Keratinocyte (primary cell): ENCODE measurements around the gene NDEL1. TPM values are rescaled to one million over a fixed set of nuclear protein-coding genes. Genes with fewer than 3 reads are reported as not detected.

Source experiments
- DNase-seq: peaks from one replicate; pipeline ENCODE4 v3.0.0-alpha.2; 2011; ENCODE audit warnings: low read depth, missing footprints, low spot score
- FAIRE-seq: peaks from 2 replicates; lab custom pipeline; 2011; peaks lifted over from hg19 to GRCh38; lab: Jason Lieb, UNC
- H2AFZ ChIP-seq: 2 replicates; pipeline ENCODE4 v1.6.0; 2012; ENCODE audit warnings: low read length, control low read depth, inconsistent platforms; ENCODE audit not compliant: control insufficient read depth
- H3K27ac ChIP-seq: 2 replicates; pipeline ENCODE4 v1.5.1; 2011; ENCODE audit warnings: low read length; ENCODE audit not compliant: control insufficient read depth, insufficient read depth
- H3K27me3 ChIP-seq: 3 replicates; pipeline ENCODE4 v1.6.0; 2011; ENCODE audit warnings: low read length; ENCODE audit not compliant: control insufficient read depth, insufficient read depth; ENCODE audit errors: extremely low read depth
- H3K36me3 ChIP-seq, 2 experiments: 2 replicates in 1 of 2; 3 replicates in 1 of 2; pipeline ENCODE4 v1.5.1; 2011; ENCODE audit warnings: low read length in 2 of 2, mild to moderate bottlenecking in 1 of 2; ENCODE audit not compliant: control insufficient read depth in 2 of 2, insufficient read depth in 2 of 2; ENCODE audit errors: extremely low read depth in 1 of 2
- H3K4me1 ChIP-seq: 3 replicates; pipeline ENCODE4 v1.5.1; 2011; ENCODE audit warnings: low read length; ENCODE audit not compliant: control insufficient read depth, insufficient read depth; ENCODE audit errors: extremely low read depth
- H3K4me2 ChIP-seq: 3 replicates; pipeline ENCODE4 v1.6.0; 2011; ENCODE audit warnings: low read depth, low read length; ENCODE audit not compliant: control insufficient read depth, insufficient read depth; ENCODE audit errors: extremely low read depth
- H3K4me3 ChIP-seq, 3 experiments: fragments of 200-600 bp in 1 of 3; sonication (generic) in 1 of 3; 2 replicates in 2 of 3; 3 replicates in 1 of 3; pipeline ENCODE4 v1.5.1; 2011 to 2016; ENCODE audit warnings: low read length in 3 of 3, mild to moderate bottlenecking in 3 of 3, control low read depth in 2 of 3, inconsistent platforms in 1 of 3, low read depth in 1 of 3, mixed read lengths in 1 of 3, mixed run types in 1 of 3, moderate library complexity in 1 of 3; ENCODE audit not compliant: control insufficient read depth in 2 of 3, insufficient read depth in 2 of 3; ENCODE audit errors: extremely low read depth in 1 of 3
- H3K79me2 ChIP-seq: 2 replicates; pipeline ENCODE4 v1.6.0; 2012; ENCODE audit warnings: low read length; ENCODE audit not compliant: control insufficient read depth, insufficient read depth
- H3K9ac ChIP-seq: 3 replicates; pipeline ENCODE4 v1.6.0; 2011; ENCODE audit warnings: low read length; ENCODE audit not compliant: control insufficient read depth, insufficient read depth; ENCODE audit errors: extremely low read depth
- H3K9me1 ChIP-seq: 3 replicates; pipeline ENCODE4 v1.6.0; 2011; ENCODE audit warnings: low read length; ENCODE audit not compliant: control insufficient read depth, insufficient read depth; ENCODE audit errors: extremely low read depth
- H3K9me3 ChIP-seq: 2 replicates; pipeline ENCODE4 v1.5.1; 2012; ENCODE audit warnings: low read depth, low read length; ENCODE audit not compliant: control insufficient read depth
- H4K20me1 ChIP-seq: 3 replicates; pipeline ENCODE4 v1.6.0; 2011; ENCODE audit warnings: low read length; ENCODE audit not compliant: control insufficient read depth, insufficient read depth; ENCODE audit errors: extremely low read depth
- EZH2 ChIP-seq: IDR thresholded peaks from one replicate; pipeline ENCODE4 v1.6.1; 2012; ENCODE audit warnings: inconsistent platforms, mild to moderate bottlenecking, low read length, moderate library complexity
- dilution Hi-C: fragments of 300-500 bp; cut with MboI; formaldehyde crosslinking; loops from one replicate; pipeline ENCODE4 v1.7.0; 2020; ENCODE audit warnings: low sequenced_read_pairs; ENCODE audit not compliant: extremely low pct_ligation_motif_present
- polyA plus RNA-seq, 5 experiments: library from polyadenylated mRNA; depleted of rRNA in 3 of 5; stranded (reverse) in 3 of 5; stranded (forward) in 1 of 5; unstranded in 1 of 5; fragments of >200 nt; gene quantifications; 1 replicate in 1 of 5; 2 replicates in 3 of 5; 3 replicates in 1 of 5; pipeline versions ENCODE4 v1.2.1 to v1.2.3, GENCODE V29; 2011 to 2012; ENCODE audit warnings: missing spikeins in 2 of 5, low read depth in 1 of 5, low replicate concordance in 1 of 5
- TF ChIP-seq, protein P1 (sequence below), 3 experiments: IDR thresholded peaks in 1 of 3; conservative IDR thresholded peaks in 1 of 3; optimal IDR thresholded peaks in 1 of 3; 2 replicates in 2 of 3; 3 replicates in 1 of 3; pipeline versions ENCODE3 to v1.5.1; 2011; ENCODE audit warnings: low read length in 3 of 3, mild to moderate bottlenecking in 3 of 3, moderate library complexity in 2 of 3, control low read depth in 1 of 3, inconsistent platforms in 1 of 3; ENCODE audit not compliant: insufficient read depth in 2 of 3; ENCODE audit errors: extremely low read depth in 1 of 3

NDEL1 gene
- polyA plus RNA-seq, 1 donor (not counting 4 experiments of a cell fraction or from before 2014, with no cell fraction given): 76.8 TPM

DNA sequence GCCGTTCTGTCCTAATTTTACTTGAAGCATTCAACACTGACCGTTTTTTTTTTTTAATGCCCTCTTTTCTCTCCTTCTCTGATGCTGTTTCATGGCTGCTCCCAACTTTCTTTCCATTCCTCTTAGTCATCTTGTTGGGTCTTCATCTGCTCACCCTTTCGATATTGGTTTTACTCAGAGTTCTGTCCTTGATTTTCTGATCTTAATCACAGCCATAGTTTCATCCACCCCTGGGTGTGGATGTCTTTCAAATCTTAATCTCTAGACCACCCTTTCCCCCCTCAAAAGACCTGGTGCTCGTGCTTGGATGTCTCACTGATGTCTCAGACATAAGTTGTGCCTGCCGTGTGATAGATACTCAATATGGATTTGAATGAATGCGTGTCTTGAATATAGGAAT is 22.4 kb downstream of the NDEL1 start:
- H3K27me3 ChIP-seq: no peaks in the 10 kb centered on the region
- no peaks in the 10 kb centered on the region for H3K4me1 ChIP-seq
- TF ChIP-seq, protein P1, sequence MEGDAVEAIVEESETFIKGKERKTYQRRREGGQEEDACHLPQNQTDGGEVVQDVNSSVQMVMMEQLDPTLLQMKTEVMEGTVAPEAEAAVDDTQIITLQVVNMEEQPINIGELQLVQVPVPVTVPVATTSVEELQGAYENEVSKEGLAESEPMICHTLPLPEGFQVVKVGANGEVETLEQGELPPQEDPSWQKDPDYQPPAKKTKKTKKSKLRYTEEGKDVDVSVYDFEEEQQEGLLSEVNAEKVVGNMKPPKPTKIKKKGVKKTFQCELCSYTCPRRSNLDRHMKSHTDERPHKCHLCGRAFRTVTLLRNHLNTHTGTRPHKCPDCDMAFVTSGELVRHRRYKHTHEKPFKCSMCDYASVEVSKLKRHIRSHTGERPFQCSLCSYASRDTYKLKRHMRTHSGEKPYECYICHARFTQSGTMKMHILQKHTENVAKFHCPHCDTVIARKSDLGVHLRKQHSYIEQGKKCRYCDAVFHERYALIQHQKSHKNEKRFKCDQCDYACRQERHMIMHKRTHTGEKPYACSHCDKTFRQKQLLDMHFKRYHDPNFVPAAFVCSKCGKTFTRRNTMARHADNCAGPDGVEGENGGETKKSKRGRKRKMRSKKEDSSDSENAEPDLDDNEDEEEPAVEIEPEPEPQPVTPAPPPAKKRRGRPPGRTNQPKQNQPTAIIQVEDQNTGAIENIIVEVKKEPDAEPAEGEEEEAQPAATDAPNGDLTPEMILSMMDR (optimal IDR thresholded peaks at IDR 0.05 in 1 of 3, IDR thresholded peaks at IDR 0.05 in 1 of 3, conservative IDR thresholded peaks at IDR 0.05 in 1 of 3; ENCODE audit: extremely low read depth in 1 of 3, insufficient read depth in 2 of 3, low read length in 3 of 3): no peak
- TF ChIP-seq EZH2: no peak
- H3K4me2 ChIP-seq: no peak overlapping the region
- FAIRE-seq (no peak), DNase-seq (no peak)
- H4K20me1 ChIP-seq: no peaks in the 10 kb centered on the region
- no peaks in the 10 kb centered on the region for H3K9me1 ChIP-seq
- no peak overlapping the region for H3K4me3 ChIP-seq
- peaks cover 26 to 30% of the 10 kb centered on the region in 2 experiments for H3K36me3 ChIP-seq
- H2AFZ ChIP-seq: no peak overlapping the region
- H3K9ac ChIP-seq: no peak overlapping the region
- H3K9me3 ChIP-seq: no peaks in the 10 kb centered on the region
- peaks cover 23% of the 10 kb centered on the region for H3K79me2 ChIP-seq
- dilution Hi-C loops: no loop called here
- no peak overlapping the region for H3K27ac ChIP-seq

GRCh38 chr17:8459107-8459506 is 23.4 kb downstream of the NDEL1 start:
- no peaks in the 10 kb centered on the region for H3K9me3 ChIP-seq
- H3K27ac ChIP-seq: no peak overlapping the region
- peaks cover 31% of the 10 kb centered on the region for H3K79me2 ChIP-seq
- dilution Hi-C loops: no loop called here
- H3K4me3 ChIP-seq: no peak overlapping the region
- H3K4me2 ChIP-seq: no peak overlapping the region
- DNase-seq (no peak), FAIRE-seq (no peak)
- no peak overlapping the region for H2AFZ ChIP-seq
- no peak overlapping the region for H3K9ac ChIP-seq
- peaks cover 6% of the 10 kb centered on the region for H3K4me1 ChIP-seq
- TF ChIP-seq, protein P1 (optimal IDR thresholded peaks at IDR 0.05 in 1 of 3, IDR thresholded peaks at IDR 0.05 in 1 of 3, conservative IDR thresholded peaks at IDR 0.05 in 1 of 3; ENCODE audit: extremely low read depth in 1 of 3, insufficient read depth in 2 of 3, low read length in 3 of 3): no peak
- TF ChIP-seq EZH2: no peak
- H3K27me3 ChIP-seq: no peaks in the 10 kb centered on the region
- H3K9me1 ChIP-seq: no peaks in the 10 kb centered on the region
- peaks cover 32 to 37% of the 10 kb centered on the region in 2 experiments for H3K36me3 ChIP-seq
- peaks cover 6% of the 10 kb centered on the region for H4K20me1 ChIP-seq
